Brain microvascular endothelial cell (primary cell): ENCODE measurements around the gene SVOP.
A peak's percentile ranks its signal among the peaks of the same experiment; 100 is the strongest.

Source experiments
- DNase-seq: peaks from one replicate; pipeline ENCODE4 v3.0.0-alpha.2; 2020
- H3K27ac ChIP-seq: fragments of 250-450 bp; sonication (Bioruptor Pico); 2 replicates; pipeline ENCODE4 v1.5.1; 2020; ENCODE audit warnings: mild to moderate bottlenecking, moderate library complexity
- H3K27me3 ChIP-seq: fragments of 250-450 bp; sonication (Bioruptor Pico); replicated peaks from 2 replicates; pipeline ENCODE4 v1.5.1; 2020; ENCODE audit warnings: mild to moderate bottlenecking
- H3K36me3 ChIP-seq: fragments of 250-450 bp; sonication (Bioruptor Pico); replicated peaks from 2 replicates; pipeline ENCODE4 v1.5.1; 2020; ENCODE audit warnings: mild to moderate bottlenecking
- H3K4me3 ChIP-seq: 2 replicates; pipeline ENCODE4 v1.5.1; 2011; ENCODE audit warnings: low read depth, mild to moderate bottlenecking, control low read depth, low read length, moderate library complexity
- CTCF ChIP-seq: IDR thresholded peaks from 2 replicates; pipeline ENCODE4 v1.5.1; 2011; ENCODE audit warnings: low read depth, mild to moderate bottlenecking, moderate library complexity, low read length, control low read depth, inconsistent platforms; ENCODE audit errors: missing control alignments
- in situ Hi-C: cut with HindIII; loops from 2 replicates; pipeline ENCODE4 v1.10.0; 2017; ENCODE audit warnings: low sequenced_read_pairs, low pct_ligation_motif_present

The SVOP gene

GRCh38 chr12:108910336-108910735 is 110.5 kb downstream of the SVOP start:
- in situ Hi-C loops, result no loop called here
- Histone ChIP-seq H3K27me3 (no peaks in the 10 kb centered on the region), H3K36me3 (no peaks in the 10 kb centered on the region), H3K4me3 (no peak overlapping the region), H3K27ac (no peak overlapping the region)
- DNase-seq, result no peak
- no peak for TF ChIP-seq CTCF

GRCh38 chr12:108907839-108908351 is 113.0 kb downstream of the SVOP start:
- no peak for TF ChIP-seq CTCF
- no peak overlapping the region for H3K27ac ChIP-seq
- no peaks in the 10 kb centered on the region for H3K27me3 ChIP-seq
- peak; percentile 1 for DNase-seq
- no peak overlapping the region for H3K4me3 ChIP-seq
- in situ Hi-C loops, result no loop called here
- H3K36me3 ChIP-seq, result no peaks in the 10 kb centered on the region

GRCh38 chr12:108906971-108907370 is 113.9 kb downstream of the SVOP start:
- in situ Hi-C loops, result no loop called here
- H3K27ac ChIP-seq, result no peak overlapping the region
- H3K36me3 ChIP-seq, result no peaks in the 10 kb centered on the region
- H3K4me3 ChIP-seq, result no peak overlapping the region
- no peaks in the 10 kb centered on the region for H3K27me3 ChIP-seq
- TF ChIP-seq CTCF, result no peak
- DNase-seq, result no peak

GRCh38 chr12:108905725-108906124 is 115.1 kb downstream of the SVOP start:
- Histone ChIP-seq H3K27ac (no peak overlapping the region), H3K4me3 (no peak overlapping the region), H3K36me3 (no peaks in the 10 kb centered on the region), H3K27me3 (no peaks in the 10 kb centered on the region)
- no peak for TF ChIP-seq CTCF
- in situ Hi-C loops, result no loop called here
- no peak for DNase-seq

GRCh38 chr12:108899145-108899544 is 121.7 kb downstream of the SVOP start:
- TF ChIP-seq CTCF, result no peak
- no peaks in the 10 kb centered on the region for H3K27me3 ChIP-seq
- in situ Hi-C loops, result no loop called here
- no peak overlapping the region for H3K27ac ChIP-seq
- no peak for DNase-seq
- no peaks in the 10 kb centered on the region for H3K36me3 ChIP-seq
- H3K4me3 ChIP-seq, result no peak overlapping the region

- no peak for TF ChIP-seq CTCF
- in situ Hi-C loops, result no loop called here
- Histone ChIP-seq H3K4me3 (no peak overlapping the region), H3K36me3 (no peaks in the 10 kb centered on the region), H3K27ac (no peak overlapping the region), H3K27me3 (no peaks in the 10 kb centered on the region)
- no peak for DNase-seq
Measured at GRCh38 chr12:108896817-108897216, 124.1 kb downstream of the SVOP start.
